Activated effector memory CD4-positive, alpha-beta T cell treated with anti-CD3 and anti-CD28 coated beads, Interleukin-2, amount 50 U/mL, for 16 hours (primary cell): ENCODE results near the gene UBFD1.
"Not testable (repeated sequence)": the region's sequence is repeated elsewhere in the genome, so short reads cannot be mapped to it uniquely, and the experiment has no call there.

Source experiments
- DNase-seq: peaks from one replicate; pipeline ENCODE4 v3.0.0-alpha.2; 2020

The UBFD1 gene

DNA sequence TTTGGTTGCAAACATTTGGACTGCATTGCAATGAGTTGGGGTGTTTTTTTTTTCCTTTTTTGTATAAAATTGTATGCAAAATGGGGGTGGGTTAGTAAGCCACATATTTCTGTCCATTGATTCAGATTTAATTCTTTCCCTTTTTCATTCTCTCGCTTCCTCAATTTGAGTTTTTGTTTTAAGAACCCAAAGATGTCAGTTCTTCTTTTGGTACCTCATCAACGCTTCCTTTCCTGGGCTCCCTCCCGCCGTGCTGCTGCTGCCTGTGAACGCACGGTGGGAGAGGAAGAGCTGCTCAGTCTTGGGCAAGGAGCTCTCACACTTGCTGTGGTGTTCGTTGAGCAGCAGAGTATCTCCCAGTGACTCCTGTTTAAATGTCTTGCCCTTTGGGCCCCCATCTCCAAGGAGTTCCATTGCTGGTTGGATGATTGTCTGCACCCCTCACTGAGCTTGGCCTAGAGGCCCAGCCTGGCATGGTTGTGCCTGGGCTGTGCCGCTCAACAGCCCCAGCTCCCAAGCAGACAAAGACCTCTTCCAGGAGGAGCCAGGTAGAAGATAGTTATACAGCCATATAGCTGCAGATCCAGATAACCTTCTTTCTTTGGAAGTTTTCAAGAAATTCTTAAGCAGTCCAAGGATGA, 13.6 kb downstream of the UBFD1 start:
- no peak for DNase-seq

DNA sequence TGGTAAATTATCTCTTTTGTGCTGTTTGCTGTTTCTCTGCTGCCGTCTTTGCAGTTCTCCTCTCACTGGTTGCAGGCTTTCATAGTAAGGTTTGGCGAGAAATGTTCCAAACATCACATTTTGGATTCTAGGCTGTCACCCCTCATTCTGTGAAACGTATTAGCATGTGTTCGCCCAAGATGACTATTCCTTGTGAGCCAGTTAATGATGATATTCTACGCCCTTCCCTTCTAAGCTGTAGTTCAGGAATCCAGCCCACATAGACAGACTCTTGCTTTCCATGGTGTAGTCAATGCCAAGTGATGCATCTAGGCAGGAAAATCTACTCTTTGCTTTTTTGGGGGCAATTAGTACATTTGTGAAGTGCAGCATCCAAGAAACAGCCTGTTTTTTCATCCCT, 14.4 kb downstream of the UBFD1 start:
- DNase-seq: no peak

- no peak for DNase-seq
Observed at GRCh38 chr16:23572394-23572793, 14.9 kb downstream of the UBFD1 start.

DNA sequence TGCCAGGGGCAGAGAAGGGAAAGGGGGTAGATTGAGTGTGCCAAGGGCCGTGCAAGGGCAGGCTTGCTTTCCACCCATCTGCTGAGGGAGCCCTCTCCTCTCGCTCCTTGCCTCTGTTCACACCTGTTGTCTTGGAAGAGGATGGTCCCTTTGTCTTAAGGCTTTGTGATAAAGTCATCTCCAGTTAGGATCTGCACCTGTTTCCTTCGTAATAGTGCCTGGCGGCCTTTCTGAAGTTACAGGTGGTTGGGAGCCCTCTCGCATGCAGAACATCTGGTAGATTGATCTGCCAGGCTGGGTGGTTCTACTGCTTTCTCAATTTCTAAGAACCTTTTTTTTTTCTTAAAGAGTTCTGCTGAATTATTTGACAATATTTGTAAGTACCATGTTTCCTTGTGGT, 16.3 kb downstream of the UBFD1 start:
- no peak for DNase-seq

DNA sequence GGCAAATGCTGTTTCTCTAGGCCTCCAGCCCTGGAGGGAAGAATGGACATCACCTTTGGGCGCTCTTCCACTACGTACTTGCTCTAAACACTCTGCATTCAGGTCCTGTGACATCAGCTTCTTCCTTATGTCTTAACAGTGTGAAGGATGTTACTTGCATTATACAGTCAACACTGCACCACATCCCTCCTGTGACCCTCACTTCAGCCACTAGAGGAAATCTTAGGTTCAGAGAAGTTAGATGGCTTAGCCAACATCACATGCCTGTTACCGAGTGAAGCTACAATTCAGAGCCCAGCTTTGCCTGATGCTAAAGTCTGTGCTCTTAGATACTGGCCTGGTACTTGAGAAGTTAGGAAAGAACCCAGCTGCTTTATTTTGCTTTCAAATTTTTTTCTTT, 18.3 kb downstream of the UBFD1 start:
- DNase-seq: no peak

DNA sequence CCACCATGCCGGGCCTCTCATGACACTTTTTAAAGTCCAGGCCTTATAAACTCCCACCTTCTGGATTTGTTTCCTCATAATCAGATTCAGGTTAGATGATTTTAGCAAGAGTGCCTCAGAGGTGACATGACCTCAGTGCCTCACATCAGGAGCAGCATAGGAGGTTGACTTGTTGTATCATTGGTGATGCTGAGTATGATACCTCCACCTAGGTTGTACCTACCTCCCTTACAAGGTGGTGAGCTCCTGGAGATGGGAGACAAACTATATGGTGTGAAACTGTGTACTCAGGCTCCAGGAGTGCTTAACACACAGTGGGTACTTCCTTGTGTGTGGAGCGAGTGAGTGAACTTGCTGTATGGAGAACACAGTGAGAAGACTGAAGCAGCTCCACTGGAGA, 20.0 kb downstream of the UBFD1 start:
- DNase-seq: no peak

DNA sequence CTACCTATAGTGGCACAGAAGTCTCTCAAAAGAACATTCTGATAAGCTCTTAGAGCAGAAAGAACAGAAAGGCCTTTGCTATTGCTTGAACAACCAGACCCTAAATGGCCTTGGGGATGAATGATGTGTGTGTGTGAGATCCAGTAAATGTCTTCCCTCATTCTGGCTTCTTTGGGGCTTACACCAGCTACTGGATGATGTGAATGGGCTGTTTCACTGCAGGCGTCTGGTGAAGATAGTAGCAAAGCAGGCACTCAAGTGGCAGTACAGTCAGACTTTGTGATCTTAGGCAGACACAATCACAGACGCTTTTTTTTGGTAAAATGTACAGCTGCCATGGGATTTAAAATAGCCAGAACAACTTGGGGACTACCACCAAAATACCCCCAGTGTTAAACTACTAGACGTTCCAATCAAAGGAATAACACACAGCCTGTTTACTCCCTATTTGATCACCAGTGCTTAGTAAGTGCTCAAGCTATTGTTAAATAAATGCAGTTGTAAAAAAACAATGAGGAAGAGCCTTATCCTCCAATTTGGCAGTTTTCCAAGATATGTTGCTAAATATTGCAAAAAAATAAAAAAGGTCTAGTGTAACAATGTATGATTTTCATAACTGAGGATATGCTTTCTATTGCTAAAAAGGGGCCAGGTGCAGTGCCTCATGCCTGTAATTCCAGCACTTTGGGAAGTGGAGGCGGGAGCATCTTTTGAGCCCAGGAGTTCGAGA, 20.7 kb downstream of the UBFD1 start:
- no peak for DNase-seq

GRCh38 chr16:23579371-23579770, 21.8 kb downstream of the UBFD1 start:
- no peak for DNase-seq

DNA sequence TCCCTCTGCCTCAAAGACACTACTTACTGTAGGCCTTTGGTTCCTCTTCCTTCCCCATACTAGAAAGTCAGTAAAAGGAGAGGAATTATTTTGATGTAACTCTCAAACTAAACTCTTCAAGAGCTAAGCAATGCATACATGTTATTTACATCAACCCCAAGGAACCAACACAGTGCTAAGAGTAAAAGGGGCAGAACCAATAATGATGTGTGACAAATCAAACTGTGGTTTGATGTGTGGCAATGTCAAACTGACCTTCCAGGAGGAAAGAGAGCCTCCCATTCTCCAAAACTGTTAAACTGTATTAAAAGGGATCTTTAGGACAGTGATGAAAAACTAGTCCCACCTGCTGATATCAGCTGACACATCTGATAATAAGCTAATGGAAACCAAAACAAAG, 22.9 kb downstream of the UBFD1 start:
- DNase-seq: no peak

DNA sequence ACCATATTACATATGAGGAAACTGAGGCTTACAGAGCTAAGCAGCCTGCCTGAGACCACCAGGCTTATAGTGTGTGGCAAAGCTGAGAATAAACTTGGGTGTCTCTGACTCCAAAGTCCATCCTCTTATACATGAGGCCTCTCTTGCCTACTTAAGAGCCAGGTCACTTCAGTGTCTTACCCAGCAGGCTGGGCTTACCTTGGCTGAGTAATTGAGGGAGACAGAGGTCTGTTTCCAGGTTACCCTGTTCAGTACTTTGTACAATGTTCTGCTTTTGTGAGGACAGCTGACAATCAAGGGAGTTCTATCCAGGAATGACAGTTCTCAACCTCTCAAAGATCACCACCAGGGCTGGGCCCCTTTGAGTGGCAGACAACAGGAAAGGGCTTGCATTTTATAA, 24.2 kb downstream of the UBFD1 start:
- no peak for DNase-seq

DNA sequence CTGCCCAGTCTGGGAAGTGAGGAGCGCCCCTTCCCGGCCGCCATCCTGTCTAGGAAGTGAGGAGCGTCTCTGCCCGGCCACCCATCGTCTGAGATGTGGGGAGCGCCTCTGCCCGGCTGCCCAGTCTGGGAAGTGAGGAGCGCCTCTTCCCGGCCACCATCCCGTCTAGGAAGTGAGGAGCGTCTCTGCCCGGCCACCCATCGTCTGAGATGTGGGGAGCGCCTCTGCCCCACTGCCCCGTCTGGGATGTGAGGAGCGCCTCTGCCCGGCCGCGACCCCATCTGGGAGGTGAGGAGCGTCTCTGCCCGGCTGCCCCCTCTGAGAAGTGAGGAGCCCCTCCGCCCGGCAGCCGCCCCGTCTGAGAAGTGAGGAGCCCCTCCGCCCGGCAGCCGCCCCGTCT, 25.7 kb downstream of the UBFD1 start:
- DNase-seq: not testable (repeated sequence)

- no peak for DNase-seq
Observed at GRCh38 chr16:23584186-23585076, 26.9 kb downstream of the UBFD1 start.

DNA sequence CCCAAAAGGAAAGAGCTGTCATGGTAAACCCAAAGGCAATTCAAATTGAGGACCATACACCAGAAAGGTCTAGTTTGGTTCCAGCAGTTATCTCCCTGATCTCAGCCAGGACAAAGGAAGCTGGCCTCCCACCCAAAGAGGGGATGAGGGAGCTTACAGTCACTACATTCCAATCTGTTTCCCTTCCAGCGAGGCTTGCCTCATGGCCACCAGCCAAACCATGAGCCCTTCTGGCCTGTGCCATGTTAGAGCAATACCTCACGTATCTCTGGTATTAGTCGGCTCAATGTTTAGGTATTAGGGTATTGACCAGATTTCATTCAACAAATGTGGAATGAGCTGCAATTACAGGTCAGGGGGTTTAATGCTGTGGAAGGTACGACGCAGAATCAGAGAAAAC, 30.2 kb downstream of the UBFD1 start:
- no peak for DNase-seq

GRCh38 chr16:23590181-23590580, 32.7 kb downstream of the UBFD1 start:
- no peak for DNase-seq

DNA sequence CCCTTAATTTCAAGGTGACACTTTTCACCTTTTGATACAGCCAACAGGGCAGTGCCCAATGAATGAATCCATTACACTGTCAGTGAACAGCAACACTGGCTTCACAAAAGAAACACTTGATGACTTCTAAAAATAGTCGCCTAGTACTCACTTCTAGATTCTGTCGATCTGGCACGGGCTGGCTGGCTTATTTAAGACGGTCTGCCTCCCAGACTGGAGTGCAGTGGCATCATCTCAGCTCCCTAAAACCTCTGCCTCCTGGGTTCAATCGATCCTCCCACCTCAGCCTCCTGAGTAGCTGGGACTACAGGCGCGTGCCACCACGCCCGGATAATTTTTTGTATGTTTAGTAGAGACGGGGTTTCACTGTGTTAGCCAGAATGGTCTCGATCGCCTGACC, 36.7 kb downstream of the UBFD1 start:
- peak; percentile 57 for DNase-seq

GRCh38 chr16:23595246-23595950, 37.9 kb downstream of the UBFD1 start:
- peak; percentile 57 for DNase-seq

- DNase-seq: peak; percentile 97
Observed at GRCh38 chr16:23595951-23596720, 38.6 kb downstream of the UBFD1 start, which contains the start of gene NDUFAB1. TSS of gene NDUFAB1 (minus strand) at chr16:23596316. CDS start at chr16:23596290, 26 bp downstream.

DNA sequence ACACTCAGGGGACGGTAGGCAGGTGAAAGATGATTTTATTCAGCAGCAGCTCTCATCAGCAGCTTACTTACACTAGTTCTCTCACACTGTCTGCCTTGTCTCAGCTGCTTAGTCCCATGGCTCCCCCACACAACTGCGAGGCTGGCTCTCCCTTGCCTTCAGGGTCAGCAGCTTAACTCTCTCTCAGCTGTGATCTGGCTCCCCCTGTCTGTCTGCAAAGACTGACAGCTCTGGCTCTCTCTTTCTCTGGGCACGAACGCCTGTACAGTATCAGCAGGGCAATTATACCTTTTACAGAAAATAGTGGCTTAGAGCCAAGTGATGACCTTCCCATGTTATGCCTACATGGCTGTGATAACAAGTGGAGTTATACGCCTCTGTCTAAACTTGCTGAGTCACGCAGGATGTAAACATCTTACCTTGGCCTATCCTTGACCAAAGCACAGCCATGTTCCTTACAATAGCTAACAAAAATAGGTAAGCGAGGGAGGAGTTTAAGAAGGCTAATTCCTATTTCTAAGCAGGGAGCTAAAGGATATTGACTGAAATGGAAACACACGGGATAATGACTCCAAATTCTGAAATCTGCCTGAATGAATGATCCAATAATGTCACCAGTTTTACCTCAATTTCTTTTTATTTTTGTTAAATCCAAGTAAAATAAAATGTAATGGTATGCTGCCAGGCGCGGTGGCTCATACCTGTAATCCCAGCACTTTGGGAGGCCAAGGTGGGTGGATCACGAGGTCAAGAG, 39.7 kb downstream of the UBFD1 start:
- peak; percentile 64 for DNase-seq

GRCh38 chr16:23607726-23608125, 50.2 kb downstream of the UBFD1 start:
- peak; percentile 9 for DNase-seq

GRCh38 chr16:23608194-23608593, 50.7 kb downstream of the UBFD1 start:
- no peak for DNase-seq

DNA sequence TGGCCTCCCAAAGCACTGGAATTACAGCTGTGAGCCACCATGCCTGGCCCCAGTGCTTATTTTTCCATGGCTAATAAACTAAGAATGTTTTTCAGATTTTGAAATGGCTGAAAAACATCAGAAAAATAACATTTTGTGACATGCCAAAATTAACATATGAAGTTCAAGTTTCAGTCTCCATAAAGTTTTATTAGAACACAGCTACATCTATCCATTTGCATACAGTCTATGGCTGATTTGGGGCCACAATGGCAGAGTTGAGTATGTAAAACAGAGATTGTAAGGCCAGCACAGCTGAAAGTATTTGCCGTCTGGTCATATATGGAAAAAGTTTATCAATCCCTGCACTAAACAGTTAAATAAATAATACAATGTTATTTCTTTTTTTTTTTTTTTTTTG, 52.4 kb downstream of the UBFD1 start:
- no peak for DNase-seq
